AG04450 (cell line): ENCODE data around the gene APH1B. TPM values are rescaled to one million over a fixed set of nuclear protein-coding genes. Genes with fewer than 3 reads are reported as not detected.
A peak's percentile ranks its signal among the peaks of the same experiment; 100 is the strongest.
"Not testable (repeated sequence)": the region's sequence is repeated elsewhere in the genome, so short reads cannot be mapped to it uniquely, and the experiment has no call there.

Experiments
- CTCF ChIA-PET: fragments of 300-600, 350-600 bp; formaldehyde crosslinking; extraction: SDS; loops from one replicate; lab custom pipeline; 2022; ENCODE audit warnings: antibody characterized with exemption, inconsistent platforms; lab: Charles Lee
- POLR2A ChIA-PET: fragments of 350-600 bp; formaldehyde crosslinking; extraction: SDS; loops from one replicate; lab custom pipeline; 2021; ENCODE audit warnings: antibody characterized with exemption, inconsistent platforms; lab: Yijun Ruan, JAX
- DNase-seq: peaks from one replicate; pipeline ENCODE4 v3.0.0-alpha.2; 2011; ENCODE audit warnings: low read depth, low spot score
- H3K27ac ChIP-seq: one replicate; pipeline ENCODE4 v1.5.1; 2012; ENCODE audit warnings: low read depth, low read length, control low read depth
- H3K27me3 ChIP-seq: one replicate; pipeline ENCODE4 v1.6.0; 2012; ENCODE audit warnings: low read length; ENCODE audit not compliant: control insufficient read depth, insufficient read depth
- H3K4me3 ChIP-seq: 2 replicates; pipeline ENCODE4 v1.5.1; 2011; ENCODE audit warnings: mild to moderate bottlenecking, low read depth, low read length, control low read depth
- H3K9me3 ChIP-seq: 2 replicates; pipeline ENCODE4 v1.5.1; 2012; ENCODE audit warnings: low read length; ENCODE audit not compliant: control insufficient read depth, insufficient read depth
- CTCF ChIP-seq: IDR thresholded peaks from 2 replicates; pipeline ENCODE4 v1.5.1; 2011; ENCODE audit warnings: low read depth, low read length, control low read depth, inconsistent platforms
- polyA plus RNA-seq: library from polyadenylated mRNA; depleted of rRNA; stranded (reverse); fragments of >200 nt; gene quantifications from 2 replicates; pipeline ENCODE4 v1.2.3, GENCODE V29; 2011

The APH1B gene
- polyA plus RNA-seq, 1 experiment, result 17.9 TPM

- peak overlapping the region; percentile 21 for H3K27ac ChIP-seq
- CTCF ChIA-PET, result no interaction called here
- POLR2A ChIA-PET, result no interaction called here
- TF ChIP-seq CTCF, result no peak
- H3K4me3 ChIP-seq, result no peak overlapping the region
- no peaks in the 10 kb centered on the region for H3K9me3 ChIP-seq
- DNase-seq, result no peak
- H3K27me3 ChIP-seq, result no peaks in the 10 kb centered on the region
These were observed 61.8 kb downstream of the APH1B start for GRCh38 chr15:63339006-63339766.

GRCh38 chr15:63339836-63340235 is 62.4 kb downstream of the APH1B start:
- Histone ChIP-seq H3K27ac (no peak overlapping the region), H3K9me3 (no peaks in the 10 kb centered on the region), H3K4me3 (no peak overlapping the region), H3K27me3 (no peaks in the 10 kb centered on the region)
- POLR2A ChIA-PET, result no interaction called here
- CTCF ChIA-PET, result no interaction called here
- no peak for TF ChIP-seq CTCF
- DNase-seq, result no peak

- no peak for DNase-seq
- ChIA-PET CTCF (no interaction called here), POLR2A (no interaction called here)
- H3K27me3 ChIP-seq, result no peaks in the 10 kb centered on the region
- TF ChIP-seq CTCF, result no peak
- H3K9me3 ChIP-seq, result no peaks in the 10 kb centered on the region
- H3K27ac ChIP-seq, result no peak overlapping the region
- H3K4me3 ChIP-seq, result no peak overlapping the region
These were observed 62.9 kb downstream of the APH1B start for GRCh38 chr15:63340353-63340752.

- no peak for TF ChIP-seq CTCF
- Histone ChIP-seq H3K9me3 (no peaks in the 10 kb centered on the region), H3K27me3 (no peaks in the 10 kb centered on the region), H3K27ac (no peak overlapping the region), H3K4me3 (no peak overlapping the region)
- CTCF ChIA-PET, result no interaction called here
- POLR2A ChIA-PET, result no interaction called here
- DNase-seq, result no peak
These were observed 63.5 kb downstream of the APH1B start for GRCh38 chr15:63340878-63341277.

- H3K27me3 ChIP-seq, result no peaks in the 10 kb centered on the region
- DNase-seq, result no peak
- no peak overlapping the region for H3K4me3 ChIP-seq
- ChIA-PET POLR2A (no interaction called here), CTCF (no interaction called here)
- no peak overlapping the region for H3K27ac ChIP-seq
- TF ChIP-seq CTCF, result no peak
- no peaks in the 10 kb centered on the region for H3K9me3 ChIP-seq
These were observed 64.5 kb downstream of the APH1B start for GRCh38 chr15:63341898-63342297.

GRCh38 chr15:63342996-63343562 is 65.7 kb downstream of the APH1B start:
- H3K27ac ChIP-seq, H3K9me3 ChIP-seq, H3K27me3 ChIP-seq, H3K4me3 ChIP-seq, CTCF ChIA-PET, DNase-seq: not testable (repeated sequence)
- POLR2A ChIA-PET, result interaction anchor here (0.7 kb wide), 1 partner anchor 25 kb away, joined by 4 read pairs; no protein-coding TSS in a partner anchor
